Smooth muscle cell (in vitro differentiated cells): ENCODE results near the gene ARHGEF10L. TPM values are rescaled to one million over a fixed set of nuclear protein-coding genes. Genes with fewer than 3 reads are reported as not detected.

Source experiments
- DNase-seq: peaks from one replicate; lab custom pipeline; 2025; ENCODE audit not compliant: unreplicated experiment; lab: John Stamatoyannopoulos, UW
- H2AFZ ChIP-seq: fragments of 200-600 bp; sonication (generic); 2 replicates; pipeline ENCODE4 v1.6.0; 2016; ENCODE audit warnings: antibody characterized with exemption, low read depth, mild to moderate bottlenecking
- H3F3A ChIP-seq: fragments of 200-600 bp; sonication (generic); 2 replicates; pipeline ENCODE4 v1.6.0; 2017; ENCODE audit warnings: antibody characterized with exemption, low read depth
- H3K27ac ChIP-seq: fragments of 200-600 bp; sonication (generic); 2 replicates; pipeline ENCODE4 v1.5.1; 2016; ENCODE audit warnings: low read depth, mild to moderate bottlenecking
- H3K27me3 ChIP-seq: fragments of 200-600 bp; sonication (generic); 2 replicates; pipeline ENCODE4 v1.6.1; 2016; ENCODE audit warnings: low read depth, mild to moderate bottlenecking
- H3K36me3 ChIP-seq: fragments of 200-600 bp; sonication (generic); 2 replicates; pipeline ENCODE4 v1.5.1; 2016; ENCODE audit warnings: low read depth
- H3K4me1 ChIP-seq: fragments of 200-600 bp; sonication (generic); 2 replicates; pipeline ENCODE4 v1.5.1; 2016; ENCODE audit warnings: low read depth
- H3K4me2 ChIP-seq: fragments of 200-600 bp; sonication (generic); 2 replicates; pipeline ENCODE4 v1.6.0; 2016; ENCODE audit warnings: mild to moderate bottlenecking
- H3K4me3 ChIP-seq: fragments of 200-600 bp; sonication (generic); 2 replicates; pipeline ENCODE4 v1.5.1; 2016; ENCODE audit warnings: mild to moderate bottlenecking
- H3K79me2 ChIP-seq: fragments of 200-600 bp; sonication (generic); 2 replicates; pipeline ENCODE4 v1.6.0; 2016; ENCODE audit warnings: low read depth, mild to moderate bottlenecking
- H3K9ac ChIP-seq: fragments of 200-600 bp; sonication (generic); 2 replicates; pipeline ENCODE4 v1.6.0; 2016; ENCODE audit warnings: low read depth
- H3K9me3 ChIP-seq: fragments of 200-600 bp; sonication (generic); replicated peaks from 2 replicates; pipeline ENCODE4 v1.5.1; 2016; ENCODE audit warnings: low read depth
- H4K20me1 ChIP-seq: fragments of 200-600 bp; sonication (generic); 2 replicates; pipeline ENCODE4 v1.6.0; 2016; ENCODE audit warnings: low read depth
- CTCF ChIP-seq: fragments of 200-600 bp; sonication (generic); IDR thresholded peaks from 2 replicates; pipeline ENCODE4 v1.5.1; 2017; ENCODE audit warnings: borderline replicate concordance, mild to moderate bottlenecking, antibody characterized with exemption; ENCODE audit not compliant: insufficient read depth, poor library complexity, severe bottlenecking
- WGBS: methylation state at CpG from one replicate; pipeline ENCODE4 v1.1.7; 2016; ENCODE audit warnings: low lambda C conversion rate; 5-methylcytosine and 5-hydroxymethylcytosine counted together
- polyA plus RNA-seq: library from polyadenylated mRNA; unstranded; fragments of >200 nt; fragmentation: Nextera tagmentation; extraction: Ambion mirVana; gene quantifications from 2 replicates; pipeline ENCODE4 v1.2.1, GENCODE V29; 2016
- total RNA-seq: library from RNA; depleted of rRNA; stranded (reverse); fragments of >200 nt; gene quantifications from 2 replicates; pipeline ENCODE4 v1.2.3, GENCODE V29; 2014

Gene ARHGEF10L
- total and polyA plus RNA-seq, 2 experiments from 2014 or later = 6.6 to 13.7 TPM

- TF ChIP-seq CTCF = no peak
- Histone ChIP-seq H3K9me3 (no peaks in the 10 kb centered on the region), H3K79me2 (no peaks in the 10 kb centered on the region), H3F3A (no peaks in the 10 kb centered on the region), H3K4me1 (peaks cover 10% of the 10 kb centered on the region), H3K36me3 (no peaks in the 10 kb centered on the region), H3K4me2 (no peak overlapping the region), H3K27me3 (no peaks in the 10 kb centered on the region), H4K20me1 (peaks cover 80% of the 10 kb centered on the region), H2AFZ (no peak overlapping the region), H3K4me3 (no peak overlapping the region), H3K9ac (no peak overlapping the region), H3K27ac (no peak overlapping the region)
- 92% methylated on average over 27 of the region's 27 CpGs for WGBS
- no peak for DNase-seq
These were observed 131.3 kb downstream of the ARHGEF10L start for GRCh38 chr1:17670587-17671313.

GRCh38 chr1:17671314-17671705 is 131.8 kb downstream of the ARHGEF10L start:
- Histone ChIP-seq H3K4me2 (no peak overlapping the region), H3K4me1 (peaks cover 10% of the 10 kb centered on the region), H3K9ac (no peak overlapping the region), H2AFZ (no peak overlapping the region), H3K79me2 (no peaks in the 10 kb centered on the region), H3K9me3 (no peaks in the 10 kb centered on the region), H3K27me3 (no peaks in the 10 kb centered on the region), H3K27ac (no peak overlapping the region), H3F3A (no peaks in the 10 kb centered on the region), H4K20me1 (peaks cover 86% of the 10 kb centered on the region), H3K4me3 (no peak overlapping the region), H3K36me3 (no peaks in the 10 kb centered on the region)
- no peak for TF ChIP-seq CTCF
- WGBS = 82% methylated on average over 5 of the region's 5 CpGs
- DNase-seq = no peak

DNA sequence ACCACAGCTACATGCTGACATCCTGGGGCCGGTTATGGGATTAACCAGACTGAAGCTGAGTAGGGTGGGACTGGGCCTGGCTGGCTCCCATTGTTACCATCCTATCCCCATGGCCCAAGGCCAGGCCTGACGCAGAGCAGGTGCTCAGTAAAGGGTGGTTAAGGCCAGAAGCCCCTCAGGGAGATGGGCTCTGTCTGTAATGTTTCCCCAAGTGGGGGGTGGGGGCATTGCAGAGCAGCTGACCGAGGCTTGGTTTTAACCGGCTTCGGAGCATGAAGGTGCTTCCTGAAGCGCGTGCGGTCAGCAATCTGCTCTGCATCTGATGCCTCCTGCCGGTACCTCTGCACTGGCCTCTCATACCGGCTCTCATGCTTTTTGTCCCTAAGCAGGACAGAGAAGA is 132.2 kb downstream of the ARHGEF10L start:
- Histone ChIP-seq H3K4me2 (no peak overlapping the region), H4K20me1 (peaks cover 90% of the 10 kb centered on the region), H3K9me3 (no peaks in the 10 kb centered on the region), H3K4me1 (peaks cover 10% of the 10 kb centered on the region), H3K9ac (no peak overlapping the region), H3K36me3 (no peaks in the 10 kb centered on the region), H3K27me3 (no peaks in the 10 kb centered on the region), H3K79me2 (no peaks in the 10 kb centered on the region), H3F3A (no peaks in the 10 kb centered on the region), H3K27ac (no peak overlapping the region), H3K4me3 (no peak overlapping the region), H2AFZ (no peak overlapping the region)
- DNase-seq = no peak
- TF ChIP-seq CTCF = no peak
- 80% methylated on average over 10 of the region's 10 CpGs for WGBS

DNA sequence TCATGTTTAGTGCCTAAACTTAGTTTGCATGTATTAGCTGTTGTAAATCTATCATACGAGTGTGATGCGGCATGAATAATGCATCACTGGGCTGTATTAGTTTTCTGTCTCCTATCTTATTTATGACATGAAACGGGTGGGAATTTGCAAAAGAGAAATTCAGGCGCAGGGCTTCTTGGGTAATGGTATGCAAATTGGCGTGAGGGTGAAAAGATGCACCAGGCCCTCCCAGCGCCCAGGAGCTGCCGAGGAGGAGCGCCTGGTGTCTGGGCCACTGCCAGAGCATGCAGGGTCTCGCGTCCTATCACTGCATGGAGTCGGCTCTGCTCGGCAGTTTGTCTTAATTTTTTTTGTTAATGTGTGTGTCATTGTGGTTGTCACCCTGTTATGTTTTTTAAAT is 132.7 kb downstream of the ARHGEF10L start:
- H3K36me3 ChIP-seq = no peaks in the 10 kb centered on the region
- TF ChIP-seq CTCF = no peak
- peaks cover 10% of the 10 kb centered on the region for H3K4me1 ChIP-seq

More for the DNA sequence above, 132.7 kb downstream of the ARHGEF10L start:
- Histone ChIP-seq H4K20me1 (peaks cover 95% of the 10 kb centered on the region), H3K9me3 (no peaks in the 10 kb centered on the region), H3K27me3 (no peaks in the 10 kb centered on the region), H3K27ac (no peak overlapping the region), H3F3A (no peaks in the 10 kb centered on the region), H2AFZ (no peak overlapping the region), H3K4me2 (no peak overlapping the region), H3K4me3 (no peak overlapping the region), H3K9ac (no peak overlapping the region), H3K79me2 (no peaks in the 10 kb centered on the region)
- DNase-seq = no peak
- WGBS = 82% methylated on average over 12 of the region's 12 CpGs
